Embryonic facial prominence (tissue), 1 donor: ENCODE measurements around the gene TIMM29.
A peak's percentile ranks its signal among the peaks of the same experiment; 100 is the strongest.

Experiments used
- DNase-seq: peaks from one replicate; pipeline ENCODE4 v3.0.0-alpha.2; 2016; ENCODE audit errors: extremely low spot score

Gene TIMM29

GRCh38 chr19:10928563-10929401 lies at the start of gene TIMM29, which contains the start of gene YIPF2:
TIMM29 (plus strand) TSS chr19:10928811; CDS start chr19:10928823, 12 bp downstream.
YIPF2 (minus strand) TSS chr19:10928639; CDS start chr19:10928410, 229 bp downstream.
- DNase-seq = peak; percentile 98

- no peak for DNase-seq
Observed at GRCh38 chr19:10881403-10882107, 47.1 kb upstream of the TIMM29 start.

DNA sequence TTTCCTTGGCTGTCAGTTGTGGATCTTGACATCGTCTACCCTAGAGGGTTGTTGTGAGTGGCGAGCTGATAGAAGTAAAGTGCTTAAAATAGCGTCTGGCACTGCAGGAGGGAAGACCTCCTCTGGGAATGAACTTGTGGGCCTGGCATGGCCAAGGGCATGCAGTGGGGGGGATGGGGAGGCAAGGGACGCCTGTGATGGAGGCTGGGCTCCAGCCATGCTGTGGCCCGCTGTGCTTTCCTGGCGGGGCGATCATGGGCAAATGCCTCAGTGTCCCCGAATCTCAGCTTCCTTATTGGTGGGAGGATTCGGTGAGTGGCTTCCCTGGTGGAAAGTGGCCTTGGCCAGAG lies 46.5 kb upstream of the TIMM29 start:
- no peak for DNase-seq

GRCh38 chr19:10884274-10884673 lies 44.3 kb upstream of the TIMM29 start:
- no peak for DNase-seq

GRCh38 chr19:10885201-10886169 lies 43.1 kb upstream of the TIMM29 start:
- DNase-seq = no peak

GRCh38 chr19:10887616-10888367 lies 40.8 kb upstream of the TIMM29 start:
- DNase-seq = no peak

GRCh38 chr19:10888421-10888866 lies 40.2 kb upstream of the TIMM29 start:
- DNase-seq = no peak

GRCh38 chr19:10889880-10890279 lies 38.7 kb upstream of the TIMM29 start:
- no peak for DNase-seq

DNA sequence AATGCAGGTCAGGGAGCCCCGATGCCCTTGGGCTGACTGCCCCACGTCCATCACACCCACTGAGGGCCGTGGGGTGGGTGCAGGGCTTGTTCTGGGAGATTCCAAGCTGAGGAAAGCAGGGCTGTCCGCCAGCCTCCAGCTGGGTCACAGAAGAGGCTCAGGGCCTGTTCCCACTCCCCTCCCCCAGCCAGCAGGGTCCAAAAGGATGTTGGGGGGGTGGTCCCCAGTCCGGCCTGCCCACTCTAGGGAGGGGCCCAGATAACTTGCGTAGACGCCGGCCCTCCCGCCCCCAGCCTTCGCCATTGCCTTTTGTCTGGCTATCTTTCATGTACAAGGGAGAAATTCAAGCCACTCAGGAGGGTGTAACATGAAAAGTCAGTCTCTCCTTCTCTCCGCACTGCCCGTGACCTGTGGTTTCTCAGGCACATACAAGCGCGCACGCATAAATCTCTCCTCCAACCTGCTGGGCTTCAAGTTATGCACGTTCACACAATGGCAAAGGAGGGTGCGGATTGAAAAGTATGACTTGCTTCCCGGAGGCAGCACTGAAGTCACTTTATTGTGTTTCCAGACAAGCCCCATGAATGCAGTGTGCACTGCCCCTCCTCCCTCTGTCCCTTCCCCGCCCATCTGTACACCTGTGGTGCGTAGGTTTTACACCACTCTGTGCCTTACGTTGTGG lies 37.1 kb upstream of the TIMM29 start:
- DNase-seq = no peak

- no peak for DNase-seq
Observed at GRCh38 chr19:10892256-10892655, 36.4 kb upstream of the TIMM29 start.

- DNase-seq = no peak
Observed at GRCh38 chr19:10894911-10895213, 33.7 kb upstream of the TIMM29 start.

DNA sequence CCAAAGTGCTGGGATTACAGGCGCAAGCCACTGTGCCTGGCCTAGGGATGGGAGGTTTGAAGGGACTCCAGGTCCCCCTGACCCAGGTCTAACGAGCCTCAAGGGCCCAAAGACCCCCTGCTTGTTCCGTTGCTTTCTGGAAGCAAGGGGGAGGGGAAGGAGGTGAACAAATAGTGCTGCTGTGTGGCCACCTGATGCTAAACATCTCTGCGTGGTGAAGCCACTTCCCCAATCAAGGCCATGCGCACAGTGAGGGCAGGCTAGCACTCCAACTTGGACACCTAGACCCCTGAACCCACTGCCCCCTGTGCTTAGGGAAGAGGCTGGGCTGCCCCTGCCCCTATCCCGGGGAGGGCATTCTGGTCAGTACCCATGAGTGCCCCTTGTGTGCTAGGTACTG lies 33.2 kb upstream of the TIMM29 start:
- DNase-seq = no peak

DNA sequence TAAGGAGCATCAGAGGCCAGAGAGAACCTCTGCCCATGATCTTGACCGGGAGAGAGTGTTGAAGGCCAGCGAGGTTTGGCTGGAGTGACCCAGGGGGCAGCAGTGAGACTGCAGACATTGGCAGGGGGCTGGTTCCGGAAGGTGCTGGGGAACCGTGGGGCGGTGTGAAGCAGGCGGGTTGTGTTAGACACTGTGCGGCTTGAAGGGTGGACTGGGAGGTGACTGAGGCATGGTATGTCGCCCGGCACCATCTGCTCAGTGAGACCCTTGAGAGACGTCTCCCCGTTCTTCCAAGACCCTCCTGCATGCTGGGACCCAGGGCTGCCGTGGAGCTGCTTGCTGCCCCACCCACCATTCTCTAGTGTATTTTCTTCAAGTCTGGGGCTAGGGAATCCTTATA lies 32.7 kb upstream of the TIMM29 start:
- DNase-seq = no peak

DNA sequence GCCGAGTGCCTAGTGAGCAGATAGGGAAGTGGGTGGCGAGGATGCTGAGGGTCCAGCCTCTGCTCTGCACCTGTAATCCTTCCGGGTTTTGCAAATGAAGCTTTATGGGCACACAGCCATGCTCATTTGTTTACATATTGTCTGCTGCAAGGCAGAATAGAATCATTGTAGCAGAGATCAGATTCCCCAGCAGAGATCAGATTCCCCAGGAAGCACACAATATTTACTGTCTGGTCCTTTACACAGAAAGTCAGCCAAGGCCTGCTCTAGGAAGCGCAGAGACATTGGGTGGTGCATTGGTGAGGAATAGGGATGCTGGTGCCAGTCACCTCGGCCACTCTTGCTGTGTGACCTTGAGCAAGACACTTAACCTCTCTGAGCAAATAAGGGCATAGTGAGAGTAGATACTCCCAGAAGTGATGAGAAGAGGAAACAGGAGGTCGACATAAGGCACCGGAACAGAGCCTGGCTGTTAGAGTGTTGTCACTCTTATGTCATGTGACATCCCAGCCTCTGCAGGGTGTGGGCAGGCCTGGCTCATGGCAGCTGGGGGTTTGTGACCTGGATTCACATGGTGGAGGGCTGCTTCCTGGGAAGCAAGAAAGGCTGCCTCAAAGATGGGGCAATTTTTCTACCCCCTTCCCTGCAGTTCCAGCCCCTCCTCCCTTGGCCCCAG lies 31.6 kb upstream of the TIMM29 start:
- no peak for DNase-seq

- no peak for DNase-seq
Observed at GRCh38 chr19:10898633-10899032, 30.0 kb upstream of the TIMM29 start.

DNA sequence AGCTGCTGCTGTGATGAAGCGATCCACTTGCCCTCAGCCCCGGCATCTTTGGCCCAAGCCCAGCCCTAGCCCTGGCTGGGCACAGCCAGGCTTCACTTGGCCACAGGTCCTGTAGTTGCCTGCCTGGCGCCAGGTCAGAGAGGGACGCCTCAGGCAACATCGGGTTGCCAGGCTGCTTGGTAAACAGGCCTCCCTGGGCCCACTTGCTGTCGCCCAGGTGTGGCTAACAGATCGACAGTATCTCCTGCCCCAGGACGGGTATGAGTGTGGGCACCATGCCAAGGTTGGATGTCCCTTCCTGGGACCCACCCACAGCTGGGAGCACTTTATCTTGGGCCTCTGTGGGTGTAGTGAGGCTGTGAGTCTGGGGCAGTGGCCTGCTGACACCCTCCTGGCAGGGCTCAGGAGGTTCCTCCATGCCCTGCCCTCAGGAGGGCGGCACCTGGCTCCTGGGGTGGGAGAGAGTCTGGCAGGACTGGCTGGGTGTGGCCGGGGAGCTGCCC lies 29.4 kb upstream of the TIMM29 start:
- no peak for DNase-seq

DNA sequence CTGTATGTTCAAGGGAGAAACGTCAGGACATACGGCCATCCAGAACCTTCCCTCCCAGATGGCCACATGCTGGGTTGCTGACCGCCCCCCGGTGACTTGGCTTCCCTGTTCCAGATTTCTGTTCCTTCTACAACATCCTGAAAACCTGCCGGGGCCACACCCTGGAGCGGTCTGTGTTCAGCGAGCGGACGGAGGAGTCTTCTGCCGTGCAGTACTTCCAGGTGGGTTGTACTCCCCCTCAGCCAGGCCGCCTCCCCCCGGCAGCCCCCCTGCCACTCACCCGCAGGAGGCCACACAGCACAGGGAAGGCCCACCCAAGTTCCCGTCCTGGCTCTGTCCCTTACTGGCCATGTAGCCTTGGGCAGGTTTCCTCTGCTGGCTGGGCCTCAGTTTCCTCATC lies 20.7 kb upstream of the TIMM29 start:
- no peak for DNase-seq

DNA sequence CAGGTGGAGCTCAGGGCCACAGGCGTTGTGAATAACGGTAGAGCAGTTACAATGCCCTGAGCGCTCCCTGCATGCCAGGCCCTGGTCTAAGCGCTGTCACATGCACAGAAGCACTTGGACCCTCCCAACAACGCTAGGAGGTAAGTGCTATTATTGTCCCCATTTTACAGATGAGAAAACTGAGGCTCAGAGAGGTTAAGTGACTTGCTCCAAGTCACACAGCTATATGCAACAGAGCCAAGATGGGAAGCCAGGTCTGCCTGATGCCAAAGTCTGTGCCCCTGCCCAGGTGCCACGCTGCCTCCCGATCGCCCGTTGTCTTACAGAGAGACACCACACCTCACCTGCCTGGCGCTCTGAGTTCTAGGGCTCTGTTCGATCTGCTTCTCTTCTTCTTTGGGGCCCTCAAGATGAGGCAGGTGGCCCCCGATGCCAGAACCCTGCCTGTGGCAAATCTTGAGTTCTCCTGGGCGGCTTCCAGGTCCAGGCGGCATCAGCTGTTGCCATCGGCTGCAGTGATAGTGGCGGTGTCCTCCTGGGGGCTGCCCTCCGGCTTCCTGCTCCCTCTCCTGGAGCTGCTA lies 20.1 kb upstream of the TIMM29 start:
- no peak for DNase-seq

- DNase-seq = no peak
Observed at GRCh38 chr19:10911579-10912363, 16.8 kb upstream of the TIMM29 start.
